ENCODE results near the gene PACSIN1.

GRCh38 chr6:34558172-34558714 is 92.4 kb downstream of the PACSIN1 start:
- TF ChIP-seq, protein P1, sequence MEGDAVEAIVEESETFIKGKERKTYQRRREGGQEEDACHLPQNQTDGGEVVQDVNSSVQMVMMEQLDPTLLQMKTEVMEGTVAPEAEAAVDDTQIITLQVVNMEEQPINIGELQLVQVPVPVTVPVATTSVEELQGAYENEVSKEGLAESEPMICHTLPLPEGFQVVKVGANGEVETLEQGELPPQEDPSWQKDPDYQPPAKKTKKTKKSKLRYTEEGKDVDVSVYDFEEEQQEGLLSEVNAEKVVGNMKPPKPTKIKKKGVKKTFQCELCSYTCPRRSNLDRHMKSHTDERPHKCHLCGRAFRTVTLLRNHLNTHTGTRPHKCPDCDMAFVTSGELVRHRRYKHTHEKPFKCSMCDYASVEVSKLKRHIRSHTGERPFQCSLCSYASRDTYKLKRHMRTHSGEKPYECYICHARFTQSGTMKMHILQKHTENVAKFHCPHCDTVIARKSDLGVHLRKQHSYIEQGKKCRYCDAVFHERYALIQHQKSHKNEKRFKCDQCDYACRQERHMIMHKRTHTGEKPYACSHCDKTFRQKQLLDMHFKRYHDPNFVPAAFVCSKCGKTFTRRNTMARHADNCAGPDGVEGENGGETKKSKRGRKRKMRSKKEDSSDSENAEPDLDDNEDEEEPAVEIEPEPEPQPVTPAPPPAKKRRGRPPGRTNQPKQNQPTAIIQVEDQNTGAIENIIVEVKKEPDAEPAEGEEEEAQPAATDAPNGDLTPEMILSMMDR (conservative IDR thresholded peaks at IDR 0.05; ENCODE audit: low read length), result no peak
- TF ChIP-seq EZH2phosphoT487 (IDR thresholded peaks at IDR 0.05; ENCODE audit: borderline replicate concordance, low read depth, low read length), result no peak

All from OCI-LY7 (cell line).